HG03108 (cell line): ENCODE data around the gene SQSTM1.
A peak's percentile ranks its signal among the peaks of the same experiment; 100 is the strongest.

Experiments
- ATAC-seq: cut with Tn5 transposase; IDR thresholded peaks from one replicate; pipeline ENCODE4 v1.9.1; 2021; ENCODE audit warnings: moderate library complexity; ENCODE audit not compliant: unreplicated experiment

Gene SQSTM1

DNA sequence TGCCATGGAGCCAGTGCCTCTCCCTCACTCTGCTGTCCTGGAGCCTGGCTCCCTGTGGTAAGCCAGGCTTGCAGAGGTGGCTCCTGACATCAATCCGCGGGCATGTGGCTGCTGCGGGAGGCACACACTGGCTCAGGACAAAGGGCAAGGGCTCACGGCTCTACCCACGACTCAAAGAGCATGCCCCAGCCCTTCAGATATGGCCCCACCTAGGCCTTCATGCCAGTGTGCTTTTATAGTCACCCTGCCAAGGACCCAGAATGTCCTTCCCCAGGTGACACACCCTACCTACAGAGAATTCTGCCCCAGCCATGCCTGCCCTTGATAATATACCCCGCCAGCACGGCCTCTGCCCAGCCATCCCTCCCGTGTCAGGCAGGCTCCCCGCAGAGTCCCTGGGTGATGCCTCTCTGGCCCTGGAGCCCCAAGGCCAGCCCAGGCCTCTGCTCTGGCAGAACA is 15.6 kb upstream of the SQSTM1 start:
- ATAC-seq, result no peak

GRCh38 chr5:179805529-179806249 is 15.0 kb upstream of the SQSTM1 start:
- ATAC-seq, result peak; percentile 25

DNA sequence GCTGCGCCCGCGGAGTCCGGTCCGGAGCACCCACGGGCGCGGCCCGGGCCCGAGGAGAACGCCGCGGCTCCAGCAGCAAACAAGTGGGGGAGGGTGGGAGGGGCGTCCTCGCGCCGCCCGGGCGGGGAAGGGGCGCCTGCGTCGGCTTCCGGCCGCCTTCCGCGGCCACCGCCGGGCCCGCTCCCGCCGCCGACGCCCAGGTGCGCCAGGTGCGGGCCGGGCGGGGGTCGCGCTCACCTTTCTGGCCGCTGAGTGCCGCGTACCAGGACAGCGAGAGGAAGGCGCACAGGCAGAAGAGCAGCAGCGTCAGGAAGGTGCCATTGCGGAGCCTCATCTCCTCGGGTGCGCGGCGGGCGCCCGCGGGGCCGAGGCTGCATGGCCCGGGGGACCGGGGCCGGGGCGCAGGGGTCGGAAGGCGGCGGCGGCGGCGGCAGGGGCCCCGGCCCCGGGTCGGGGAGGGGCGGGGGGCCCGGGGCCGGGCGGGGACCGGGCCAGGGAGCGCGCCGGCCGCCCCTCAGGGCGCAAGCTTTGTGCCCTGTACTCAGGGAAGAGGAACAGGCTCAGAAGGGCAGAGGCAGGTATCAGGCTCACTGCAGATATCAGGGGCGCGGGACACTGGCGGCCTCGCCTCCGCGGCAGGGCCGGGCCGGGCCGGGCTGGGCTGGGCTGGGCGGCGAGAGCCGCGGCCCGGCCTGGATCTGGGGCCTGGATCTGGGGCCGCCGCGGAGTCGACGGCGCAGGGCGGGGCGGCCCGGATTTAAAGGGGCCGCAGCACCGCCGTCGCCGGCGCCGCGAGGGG is 14.3 kb upstream of the SQSTM1 start, which contains the start of gene MGAT4B:
MGAT4B (minus strand) TSS at position 617 of the 799 bp plus-strand sequence; CDS start at position 334, 283 bp downstream.
- ATAC-seq, result peak; percentile 56

DNA sequence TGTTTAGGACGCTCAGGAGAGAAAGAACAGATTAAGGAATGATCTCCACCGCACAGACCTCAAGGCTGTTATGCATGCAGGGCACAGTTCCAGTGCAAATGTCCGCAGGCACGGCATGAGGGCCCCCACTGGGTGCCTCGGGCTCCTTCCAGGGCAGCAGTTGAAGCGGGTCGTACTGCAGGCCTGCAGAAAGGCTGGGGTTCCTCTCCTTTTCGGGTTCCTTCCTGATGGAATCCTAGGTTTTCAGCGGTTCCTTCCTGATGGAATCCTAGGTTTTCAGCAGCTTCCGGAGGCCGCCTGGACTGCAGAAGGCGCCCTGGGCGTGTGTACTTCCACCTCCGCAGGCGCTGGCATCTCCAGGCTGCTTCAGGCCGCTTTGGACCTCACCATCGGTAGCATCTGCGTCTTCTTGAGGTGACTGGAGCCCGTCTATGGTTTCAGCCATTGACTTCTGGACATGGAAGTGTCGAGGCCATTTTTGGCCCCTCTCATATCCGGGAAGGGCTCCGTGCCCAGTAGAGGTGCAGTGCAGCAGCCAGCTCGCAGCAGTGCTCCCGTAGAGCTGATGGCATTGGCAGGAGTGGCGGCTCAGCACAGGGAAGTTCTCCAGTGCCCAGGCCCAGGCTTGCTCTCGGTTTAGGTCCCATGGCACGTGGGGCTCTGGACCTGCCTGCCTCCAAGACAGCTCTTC is 8.4 kb upstream of the SQSTM1 start:
- no peak for ATAC-seq

DNA sequence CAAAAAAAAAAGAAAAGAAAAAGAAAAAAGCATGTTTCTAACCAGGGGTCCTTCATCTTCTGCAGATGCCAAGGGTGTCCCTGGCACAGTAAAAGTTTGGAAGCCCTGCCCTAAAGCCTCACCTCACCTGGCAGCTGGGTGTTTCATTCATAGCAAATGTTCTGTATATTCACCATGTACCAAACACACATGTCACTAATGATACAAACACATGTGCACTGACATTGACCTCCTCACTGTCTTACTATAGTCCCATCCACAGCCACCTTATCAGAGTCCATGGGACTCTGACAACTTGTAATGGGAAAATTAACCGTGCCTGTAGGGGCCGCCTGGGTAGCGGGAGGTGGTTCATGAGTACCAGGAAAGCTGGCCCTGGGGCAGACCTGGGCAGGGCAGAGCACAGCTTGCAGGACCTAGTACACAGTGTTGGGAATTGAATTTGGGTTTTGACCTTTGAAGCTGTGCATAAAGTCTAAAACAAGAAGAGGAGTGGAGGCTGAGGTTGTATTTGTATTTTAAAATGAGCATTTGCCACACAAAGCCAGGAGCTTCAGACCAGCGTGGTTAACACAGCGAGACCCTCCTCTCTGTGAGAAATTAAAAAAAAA is 7.6 kb upstream of the SQSTM1 start:
- ATAC-seq, result no peak

DNA sequence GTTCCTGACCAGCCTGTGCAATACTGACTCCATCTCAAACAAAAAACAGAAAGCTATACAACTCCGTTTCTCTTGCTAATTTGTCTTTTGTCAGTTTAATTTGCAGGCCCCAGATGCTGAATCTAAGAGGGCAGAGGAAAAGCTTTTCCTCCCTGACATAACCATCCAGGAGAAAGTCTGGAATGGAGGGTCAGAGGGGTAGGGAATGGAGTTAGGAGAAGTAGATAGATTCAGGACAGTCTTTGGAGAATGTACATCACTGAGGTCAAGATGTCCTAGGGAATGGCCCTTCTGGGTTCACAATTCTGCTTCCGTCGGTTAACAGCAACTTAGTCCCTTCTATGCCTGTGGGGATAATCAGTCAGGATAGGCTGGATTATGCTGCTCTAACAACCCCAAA is 6.6 kb upstream of the SQSTM1 start:
- no peak for ATAC-seq

GRCh38 chr5:179815491-179816249 is 5.0 kb upstream of the SQSTM1 start:
- ATAC-seq, result no peak

DNA sequence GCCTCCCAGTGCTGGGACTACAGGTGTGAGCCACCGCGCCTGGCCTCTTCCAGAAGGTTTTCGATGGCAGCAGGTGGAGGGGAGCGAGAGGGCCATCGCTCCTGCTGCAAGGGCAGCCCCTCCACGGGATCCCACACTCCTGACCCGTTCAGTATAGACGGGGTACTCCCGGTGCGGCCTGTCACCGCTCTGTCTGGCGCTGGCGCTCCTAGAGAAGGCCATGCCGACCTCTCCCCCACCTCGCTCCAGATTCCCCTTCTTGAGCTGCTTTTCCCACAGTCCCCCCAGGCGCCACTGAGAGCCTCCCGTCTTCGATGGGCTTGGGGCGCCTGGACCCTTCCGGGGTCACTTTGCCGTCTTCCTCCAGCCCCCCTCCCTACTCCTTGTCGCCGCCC is 4.3 kb upstream of the SQSTM1 start:
- no peak for ATAC-seq

GRCh38 chr5:179816796-179817469 is 3.8 kb upstream of the SQSTM1 start:
- no peak for ATAC-seq

GRCh38 chr5:179817470-179817840 is 3.2 kb upstream of the SQSTM1 start:
- no peak for ATAC-seq

GRCh38 chr5:179817890-179818745 is 2.6 kb upstream of the SQSTM1 start:
- no peak for ATAC-seq

DNA sequence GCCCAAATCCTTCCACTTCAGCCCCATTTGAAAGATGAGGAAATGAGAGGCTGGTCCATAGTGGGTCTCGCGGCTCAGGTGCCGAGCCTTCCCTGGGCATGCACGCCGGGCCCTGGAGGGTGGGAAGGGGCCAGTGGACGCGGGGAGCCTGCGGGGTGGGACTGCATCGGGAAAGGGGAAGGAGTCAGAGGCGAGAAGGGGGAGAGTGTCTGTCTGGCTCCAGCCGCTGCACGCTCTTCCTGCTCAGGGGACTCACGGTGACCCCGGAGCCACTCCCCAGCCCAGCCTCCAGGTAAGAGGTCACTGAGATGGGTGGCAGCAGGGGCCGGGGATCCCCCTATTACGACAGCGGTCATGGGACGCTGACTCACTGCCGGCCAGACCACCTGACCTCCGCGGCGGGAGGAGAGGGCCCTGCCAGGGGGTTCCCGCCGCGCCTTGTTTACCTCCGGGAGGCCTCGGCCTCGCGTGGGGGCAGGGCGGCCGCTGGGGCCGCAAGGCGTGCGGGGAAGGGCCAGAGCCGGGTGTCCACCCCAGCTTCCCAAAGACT is 1.9 kb upstream of the SQSTM1 start:
- ATAC-seq, result peak; percentile 60

- no peak for ATAC-seq
These were observed 1.2 kb upstream of the SQSTM1 start for GRCh38 chr5:179819296-179820126.

DNA sequence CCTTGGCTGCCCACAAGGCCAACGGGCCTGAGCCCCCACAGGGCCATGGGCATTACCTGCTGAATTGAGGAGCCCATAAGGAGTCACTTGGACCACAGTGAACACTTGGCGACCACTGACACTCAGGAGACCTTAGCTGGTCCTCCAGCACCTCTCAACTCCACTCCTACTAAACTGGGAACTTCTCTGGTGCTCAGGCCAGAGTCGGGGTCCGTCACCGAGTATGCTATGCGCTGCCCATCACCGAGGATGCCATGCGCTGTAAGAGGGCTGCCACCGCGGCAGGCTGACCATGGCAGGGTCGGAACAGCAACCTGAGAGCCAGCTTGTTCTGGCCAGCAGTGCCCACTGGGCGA is 600 bp upstream of the SQSTM1 start:
- ATAC-seq, result no peak

DNA sequence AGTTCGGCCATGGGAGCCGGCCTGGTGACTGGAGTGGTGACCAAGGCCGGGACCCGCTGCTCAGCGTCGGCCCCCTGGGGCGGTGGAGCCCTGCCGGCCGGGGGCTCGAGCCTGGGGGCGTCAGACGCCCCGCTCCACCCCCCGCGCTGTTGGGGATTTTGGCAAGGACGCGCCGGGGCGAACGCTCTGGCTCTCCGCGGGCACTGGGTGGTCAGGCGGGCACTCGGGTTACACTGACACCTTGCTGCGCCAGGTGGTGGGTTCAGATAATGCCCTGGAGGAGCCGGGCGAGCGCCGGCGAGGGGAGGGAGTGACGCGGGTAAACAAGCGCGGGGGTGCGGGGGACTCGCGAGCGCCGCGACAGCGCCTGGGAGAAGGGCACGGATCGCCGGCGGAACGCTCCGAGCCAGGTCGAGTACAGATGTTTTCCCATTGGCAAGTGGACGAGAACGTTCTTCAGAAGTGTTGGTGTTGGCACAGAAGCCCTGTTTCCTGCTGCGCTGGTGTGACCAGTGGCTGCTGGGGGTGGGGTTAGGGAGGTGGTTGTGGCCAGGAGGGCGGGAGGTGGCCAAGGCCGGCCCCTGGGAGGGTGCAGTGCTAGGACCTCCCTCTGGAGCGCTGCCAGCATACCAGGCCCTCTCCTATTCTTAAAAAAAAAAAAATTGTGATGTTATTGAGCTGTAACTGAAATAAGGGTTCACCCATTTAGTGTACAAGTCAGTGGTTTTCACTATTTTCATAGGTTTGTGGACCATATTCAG is 773 bp downstream of the SQSTM1 start:
- peak; percentile 44 for ATAC-seq

- ATAC-seq, result no peak
These were observed 1.3 kb downstream of the SQSTM1 start for GRCh38 chr5:179822059-179822432.

DNA sequence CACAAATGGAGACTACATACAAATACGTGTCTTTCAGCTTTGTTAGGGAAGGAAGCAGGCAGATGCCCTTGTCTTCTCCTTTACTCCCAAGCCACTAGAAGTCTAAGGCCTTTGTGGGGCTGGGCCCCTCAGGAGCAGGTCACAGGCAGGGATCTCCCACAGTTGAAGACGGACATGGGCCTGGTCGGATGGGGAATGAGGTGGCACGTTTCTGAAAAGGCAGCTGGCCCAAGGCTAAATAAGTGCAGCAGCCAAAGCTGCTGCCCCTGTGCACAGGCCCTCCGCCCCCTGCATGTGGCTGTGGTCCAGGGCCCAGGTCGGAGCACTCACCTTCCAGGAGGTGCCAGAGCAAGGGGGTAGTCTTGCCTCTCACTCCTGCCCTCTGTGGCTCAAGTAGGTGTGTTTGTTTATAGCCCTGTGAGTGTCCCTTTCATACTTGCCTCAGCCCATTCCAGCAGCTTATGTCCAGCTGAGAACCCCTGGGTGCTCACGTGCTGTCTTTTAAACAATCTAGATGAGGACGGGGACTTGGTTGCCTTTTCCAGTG is 1.8 kb downstream of the SQSTM1 start:
- no peak for ATAC-seq
